ENCODE results near the gene JUP. TPM values are rescaled to one million over a fixed set of nuclear protein-coding genes. Genes with fewer than 3 reads are reported as not detected.

The JUP gene
- polyA plus RNA-seq, 1 donor from 2014 or later, result 72.0 TPM

- H3K27me3 Mint-ChIP-seq, result no peaks in the 10 kb centered on the region
- H3K27ac Mint-ChIP-seq, result no peak overlapping the region
- peaks cover 0 to 23% (median 6%) of the 10 kb centered on the region in 3 donors for H3K4me1 Mint-ChIP-seq
- no peak overlapping the region for H3K4me3 Mint-ChIP-seq
- H3K36me3 Mint-ChIP-seq, result peaks cover 1% of the 10 kb centered on the region
- H3K9me3 Mint-ChIP-seq, result no peaks in the 10 kb centered on the region
Observed at GRCh38 chr17:41762841-41763240, 23.7 kb downstream of the JUP start.

GRCh38 chr17:41762391-41762790 is 24.1 kb downstream of the JUP start:
- Mint-ChIP-seq H3K36me3 (peaks cover 1% of the 10 kb centered on the region), H3K9me3 (no peaks in the 10 kb centered on the region), H3K4me3 (peak overlapping the region in 1 of 4 donors; percentile 55), H3K27ac (peak overlapping the region in 1 of 3 donors; percentile 19), H3K4me1 (peaks cover 0 to 20% (median 6%) of the 10 kb centered on the region in 3 donors), H3K27me3 (no peaks in the 10 kb centered on the region)

- no peaks in the 10 kb centered on the region for H3K27me3 Mint-ChIP-seq
Observed at GRCh38 chr17:41760878-41761277, 25.6 kb downstream of the JUP start.

GRCh38 chr17:41758601-41759000 is 27.9 kb downstream of the JUP start:
- peaks cover 5% of the 10 kb centered on the region for H3K36me3 Mint-ChIP-seq
- peaks cover 0 to 18% (median 6%) of the 10 kb centered on the region in 3 donors for H3K4me1 Mint-ChIP-seq

More at GRCh38 chr17:41760878-41761277, 25.6 kb downstream of the JUP start:
- no peak overlapping the region for H3K27ac Mint-ChIP-seq
- peaks cover 3% of the 10 kb centered on the region for H3K36me3 Mint-ChIP-seq
- peaks cover 0 to 20% (median 6%) of the 10 kb centered on the region in 3 donors for H3K4me1 Mint-ChIP-seq
- H3K4me3 Mint-ChIP-seq, result peak overlapping the region in 1 of 4 donors; percentile 87
- H3K9me3 Mint-ChIP-seq, result no peaks in the 10 kb centered on the region

GRCh38 chr17:41754066-41754465 is 32.4 kb downstream of the JUP start:
- no peaks in the 10 kb centered on the region for H3K9me3 Mint-ChIP-seq

More at GRCh38 chr17:41758601-41759000, 27.9 kb downstream of the JUP start:
- no peak overlapping the region for H3K4me3 Mint-ChIP-seq
- no peaks in the 10 kb centered on the region for H3K27me3 Mint-ChIP-seq
- H3K27ac Mint-ChIP-seq, result no peak overlapping the region
- H3K9me3 Mint-ChIP-seq, result no peaks in the 10 kb centered on the region

GRCh38 chr17:41751288-41751687 is 35.2 kb downstream of the JUP start:
- H3K27ac Mint-ChIP-seq, result no peak overlapping the region
- peaks cover 4% of the 10 kb centered on the region for H3K36me3 Mint-ChIP-seq
- H3K9me3 Mint-ChIP-seq, result no peaks in the 10 kb centered on the region
- H3K27me3 Mint-ChIP-seq, result peaks cover 4% of the 10 kb centered on the region
- no peaks in the 10 kb centered on the region for H3K4me1 Mint-ChIP-seq
- no peak overlapping the region for H3K4me3 Mint-ChIP-seq

More at GRCh38 chr17:41754066-41754465, 32.4 kb downstream of the JUP start:
- Mint-ChIP-seq H3K36me3 (peaks cover 7% of the 10 kb centered on the region), H3K27ac (no peak overlapping the region), H3K4me3 (no peak overlapping the region), H3K27me3 (no peaks in the 10 kb centered on the region), H3K4me1 (no peaks in the 10 kb centered on the region)

GRCh38 chr17:41750862-41751261 is 35.6 kb downstream of the JUP start:
- Mint-ChIP-seq H3K36me3 (peaks cover 4% of the 10 kb centered on the region), H3K9me3 (no peaks in the 10 kb centered on the region), H3K27me3 (peaks cover 5% of the 10 kb centered on the region), H3K4me1 (no peaks in the 10 kb centered on the region), H3K27ac (no peak overlapping the region), H3K4me3 (no peak overlapping the region)

GRCh38 chr17:41748275-41748674 is 38.2 kb downstream of the JUP start:
- no peaks in the 10 kb centered on the region for H3K4me1 Mint-ChIP-seq
- no peak overlapping the region for H3K27ac Mint-ChIP-seq
- no peaks in the 10 kb centered on the region for H3K36me3 Mint-ChIP-seq
- no peak overlapping the region for H3K4me3 Mint-ChIP-seq
- H3K27me3 Mint-ChIP-seq, result peaks cover 5% of the 10 kb centered on the region
- H3K9me3 Mint-ChIP-seq, result no peaks in the 10 kb centered on the region

- Mint-ChIP-seq H3K4me3 (no peak overlapping the region), H3K27ac (no peak overlapping the region), H3K36me3 (no peaks in the 10 kb centered on the region), H3K27me3 (peaks cover 18% of the 10 kb centered on the region), H3K4me1 (peaks cover 0 to 7% (median 0%) of the 10 kb centered on the region in 3 donors), H3K9me3 (no peaks in the 10 kb centered on the region)
Observed at GRCh38 chr17:41741709-41742108, 44.8 kb downstream of the JUP start.

- H3K4me1 Mint-ChIP-seq, result peaks cover 0 to 7% (median 0%) of the 10 kb centered on the region in 3 donors
- no peak overlapping the region for H3K27ac Mint-ChIP-seq
- no peaks in the 10 kb centered on the region for H3K36me3 Mint-ChIP-seq
- H3K4me3 Mint-ChIP-seq, result no peak overlapping the region
- no peaks in the 10 kb centered on the region for H3K9me3 Mint-ChIP-seq
- peaks cover 21% of the 10 kb centered on the region for H3K27me3 Mint-ChIP-seq
Observed at GRCh38 chr17:41740506-41740905, 46.0 kb downstream of the JUP start.

GRCh38 chr17:41739661-41740352 is 46.7 kb downstream of the JUP start:
- Mint-ChIP-seq H3K4me3 (no peak overlapping the region), H3K9me3 (no peaks in the 10 kb centered on the region), H3K4me1 (peaks cover 0 to 7% (median 3%) of the 10 kb centered on the region in 3 donors), H3K36me3 (no peaks in the 10 kb centered on the region), H3K27me3 (peaks cover 25% of the 10 kb centered on the region), H3K27ac (peak overlapping the region in 1 of 3 donors; percentile 11)

- H3K27me3 Mint-ChIP-seq, result peaks cover 28% of the 10 kb centered on the region
- H3K9me3 Mint-ChIP-seq, result no peaks in the 10 kb centered on the region
- H3K36me3 Mint-ChIP-seq, result no peaks in the 10 kb centered on the region
Observed at GRCh38 chr17:41738801-41739112, 47.8 kb downstream of the JUP start.

GRCh38 chr17:41738077-41738800 is 48.3 kb downstream of the JUP start:
- Mint-ChIP-seq H3K27ac (no peak overlapping the region), H3K9me3 (peaks cover 0 to 2% (median 0%) of the 10 kb centered on the region in 3 donors), H3K4me1 (peaks cover 0 to 8% (median 5%) of the 10 kb centered on the region in 3 donors), H3K36me3 (peaks cover 1% of the 10 kb centered on the region), H3K27me3 (peaks cover 31% of the 10 kb centered on the region), H3K4me3 (no peak overlapping the region)

More at GRCh38 chr17:41738801-41739112, 47.8 kb downstream of the JUP start:
- H3K27ac Mint-ChIP-seq, result no peak overlapping the region
- peaks cover 0 to 8% (median 3%) of the 10 kb centered on the region in 3 donors for H3K4me1 Mint-ChIP-seq
- H3K4me3 Mint-ChIP-seq, result no peak overlapping the region

GRCh38 chr17:41737680-41738023 is 48.9 kb downstream of the JUP start:
- Mint-ChIP-seq H3K4me3 (no peak overlapping the region), H3K27ac (no peak overlapping the region), H3K36me3 (peaks cover 1% of the 10 kb centered on the region), H3K27me3 (peaks cover 31% of the 10 kb centered on the region), H3K9me3 (peaks cover 0 to 2% (median 0%) of the 10 kb centered on the region in 3 donors), H3K4me1 (peaks cover 0 to 8% (median 5%) of the 10 kb centered on the region in 3 donors)

- peaks cover 0 to 9% (median 5%) of the 10 kb centered on the region in 3 donors for H3K4me1 Mint-ChIP-seq
Observed at GRCh38 chr17:41736983-41737679, 49.4 kb downstream of the JUP start.

More at GRCh38 chr17:41736983-41737679, 49.4 kb downstream of the JUP start:
- no peak overlapping the region for H3K27ac Mint-ChIP-seq
- peaks cover 0 to 2% (median 0%) of the 10 kb centered on the region in 3 donors for H3K9me3 Mint-ChIP-seq
- H3K27me3 Mint-ChIP-seq, result peaks cover 32% of the 10 kb centered on the region
- no peak overlapping the region for H3K4me3 Mint-ChIP-seq
- H3K36me3 Mint-ChIP-seq, result peaks cover 1% of the 10 kb centered on the region

Measured in IgD-negative memory B cell (primary cell).